IMR-90 (cell line): ENCODE measurements around the gene CENPP. TPM values are rescaled to one million over a fixed set of nuclear protein-coding genes. Genes with fewer than 3 reads are reported as not detected.

Experiments
- ATAC-seq: fragments of 200-7000 bp; cut with Tn5 transposase; 2 replicates; pipeline ENCODE4 v1.9.1; 2020; ENCODE audit warnings: low read depth, mild to moderate bottlenecking, moderate library complexity
- BruUV-seq: library from RNA; stranded (reverse); fragments of 400-500 nt; replicated peaks from 2 replicates; lab custom pipeline; 2021; lab: Mats Ljungman, UMichigan
- CTCF ChIA-PET: fragments of 300-600 bp; formaldehyde crosslinking; extraction: SDS; loops from one replicate; lab custom pipeline; 2021; ENCODE audit warnings: antibody characterized with exemption; lab: Yijun Ruan, JAX
- POLR2A ChIA-PET: fragments of 300-600 bp; sonication (Branson Sonifier 250); formaldehyde crosslinking; loops from one replicate; lab custom pipeline; 2022; ENCODE audit warnings: antibody characterized with exemption; ENCODE audit not compliant: unreplicated experiment; lab: Charles Lee
- DNase-seq: peaks from one replicate; pipeline ENCODE4 v3.0.0; 2013
- H2AFZ ChIP-seq: replicated peaks from 2 replicates; pipeline ENCODE3; 2013; ENCODE audit warnings: low read length, mild to moderate bottlenecking; ENCODE audit not compliant: poor library complexity
- H2AK5ac ChIP-seq: 2 replicates; pipeline ENCODE4 v1.6.1; 2013; ENCODE audit warnings: low read depth, low read length, inconsistent platforms
- H2AK9ac ChIP-seq: replicated peaks from 2 replicates; pipeline ENCODE3; 2013; ENCODE audit warnings: mild to moderate bottlenecking, low read depth, low read length, moderate library complexity; ENCODE audit not compliant: poor library complexity
- H2BK120ac ChIP-seq: 2 replicates; pipeline ENCODE4 v1.6.1; 2013; ENCODE audit warnings: low read depth, low read length, inconsistent platforms
- H2BK15ac ChIP-seq: 3 replicates; pipeline ENCODE4 v1.6.1; 2013; ENCODE audit warnings: low read depth, low read length, inconsistent platforms
- H2BK20ac ChIP-seq: 2 replicates; pipeline ENCODE4 v1.6.1; 2013; ENCODE audit warnings: low read depth, mild to moderate bottlenecking, inconsistent platforms, low read length, moderate library complexity
- H2BK5ac ChIP-seq: 2 replicates; pipeline ENCODE4 v1.6.1; 2013; ENCODE audit warnings: mild to moderate bottlenecking, low read depth, low read length, inconsistent platforms; ENCODE audit not compliant: poor library complexity, severe bottlenecking
- H3K14ac ChIP-seq: replicated peaks from 2 replicates; pipeline ENCODE4 v1.6.1; 2013; ENCODE audit warnings: low read depth, low read length, inconsistent platforms
- H3K18ac ChIP-seq: 2 replicates; pipeline ENCODE4 v1.6.1; 2013; ENCODE audit warnings: low read depth, low read length, control low read depth
- H3K23ac ChIP-seq: 2 replicates; pipeline ENCODE4 v1.6.1; 2013; ENCODE audit warnings: low read depth, low read length, inconsistent platforms
- H3K27ac ChIP-seq: 2 replicates; pipeline ENCODE4 v1.5.1; 2013; ENCODE audit warnings: mild to moderate bottlenecking, control low read depth, low read length; ENCODE audit not compliant: insufficient read depth
- H3K27me3 ChIP-seq: 2 replicates; pipeline ENCODE4 v1.6.1; 2013; ENCODE audit warnings: low read length; ENCODE audit not compliant: control insufficient read depth, insufficient read depth
- H3K36me3 ChIP-seq: 2 replicates; pipeline ENCODE4 v1.6.1; 2013; ENCODE audit warnings: low read length, mixed read lengths; ENCODE audit not compliant: control insufficient read depth, insufficient read depth
- H3K4ac ChIP-seq: 2 replicates; pipeline ENCODE4 v1.6.1; 2013; ENCODE audit warnings: low read depth, low read length, inconsistent platforms
- H3K4me1 ChIP-seq: 2 replicates; pipeline ENCODE4 v1.6.1; 2013; ENCODE audit warnings: low read length, mixed read lengths; ENCODE audit not compliant: control insufficient read depth, insufficient read depth
- H3K4me2 ChIP-seq: 2 replicates; pipeline ENCODE4 v1.6.1; 2013; ENCODE audit warnings: low read depth, mild to moderate bottlenecking, control low read depth, low read length, moderate library complexity
- H3K4me3 ChIP-seq: 2 replicates; pipeline ENCODE4 v1.5.1; 2013; ENCODE audit warnings: low read depth, mild to moderate bottlenecking, control low read depth, low read length, moderate library complexity; ENCODE audit not compliant: insufficient read depth
- H3K56ac ChIP-seq: 2 replicates; pipeline ENCODE4 v1.6.1; 2013; ENCODE audit warnings: low read length, inconsistent platforms; ENCODE audit not compliant: insufficient read depth; ENCODE audit errors: extremely low read depth
- H3K79me1 ChIP-seq, 2 experiments: 2 replicates each; pipeline ENCODE4 v1.6.1; 2013; ENCODE audit warnings: low read length in 2 of 2, inconsistent platforms in 1 of 2, low read depth in 1 of 2
- H3K9ac ChIP-seq: 2 replicates; pipeline ENCODE4 v1.6.1; 2013; ENCODE audit warnings: low read depth, low read length, control low read depth
- H3K9me1 ChIP-seq: 2 replicates; pipeline ENCODE4 v1.6.1; 2013; ENCODE audit warnings: low read length, inconsistent platforms; ENCODE audit not compliant: insufficient read depth
- H3K9me3 ChIP-seq: 2 replicates; pipeline ENCODE4 v1.6.1; 2013; ENCODE audit warnings: low read length; ENCODE audit not compliant: control insufficient read depth, insufficient read depth
- H4K20me1 ChIP-seq: 2 replicates; pipeline ENCODE4 v1.6.1; 2013; ENCODE audit warnings: low read length, inconsistent platforms; ENCODE audit not compliant: insufficient read depth
- H4K5ac ChIP-seq: 2 replicates; pipeline ENCODE4 v1.6.1; 2013; ENCODE audit warnings: mild to moderate bottlenecking, low read depth, low read length, control low read depth
- H4K8ac ChIP-seq, 2 experiments: 2 replicates each; pipeline ENCODE4 v1.6.1; 2013; ENCODE audit warnings: low read depth in 2 of 2, low read length in 2 of 2, control low read depth in 1 of 2, inconsistent platforms in 1 of 2
- H4K91ac ChIP-seq: 2 replicates; pipeline ENCODE4 v1.6.1; 2013; ENCODE audit warnings: low read depth, low read length, inconsistent platforms; ENCODE audit not compliant: insufficient read depth
- CHD1 ChIP-seq: IDR thresholded peaks from 2 replicates; pipeline ENCODE4 v1.6.1; 2012; ENCODE audit warnings: low read depth, low read length, improper control_type of control experiment
- FOS ChIP-seq: fragments of 150-350 bp; IDR thresholded peaks from 2 replicates; pipeline ENCODE4 v1.6.1; 2016; ENCODE audit warnings: low read depth, low read length
- MAZ ChIP-seq: IDR thresholded peaks from 2 replicates; pipeline ENCODE4 v1.6.1; 2012; ENCODE audit warnings: low read depth, mild to moderate bottlenecking, low read length, improper control_type of control experiment, moderate library complexity, borderline replicate concordance
- MXI1 ChIP-seq: IDR thresholded peaks from 2 replicates; pipeline ENCODE4 v1.6.1; 2012; ENCODE audit warnings: low read depth, mild to moderate bottlenecking, low read length, moderate library complexity, borderline replicate concordance
- NFE2L2 ChIP-seq: fragments of 150-350 bp; IDR thresholded peaks from 2 replicates; pipeline ENCODE4 v1.6.1; 2016; ENCODE audit warnings: low read depth, mild to moderate bottlenecking, low read length
- POLR2A ChIP-seq: IDR thresholded peaks from 2 replicates; pipeline ENCODE4 v1.6.1; 2012; ENCODE audit warnings: mild to moderate bottlenecking, low read depth, low read length
- RAD21 ChIP-seq: IDR thresholded peaks from 2 replicates; pipeline ENCODE4 v1.6.1; 2012; ENCODE audit warnings: low read length, improper control_type of control experiment
- RFX5 ChIP-seq: IDR thresholded peaks from 2 replicates; pipeline ENCODE4 v1.8.0; 2012; ENCODE audit warnings: low read depth, mild to moderate bottlenecking, low read length, moderate library complexity
- SMC3 ChIP-seq: fragments of 150-350 bp; IDR thresholded peaks from 2 replicates; pipeline ENCODE4 v1.6.1; 2016; ENCODE audit warnings: low read depth, mild to moderate bottlenecking, antibody characterized with exemption, low read length, moderate library complexity
- WGBS, 2 experiments: methylation state at CpG; one replicate each; pipeline versions ENCODE4 v1.1.5 to v1.1.7; 2013; ENCODE audit warnings: missing lambda C conversion rate in 2 of 2; ENCODE audit not compliant: insufficient read length in 1 of 2; ENCODE audit errors: extremely low coverage in 2 of 2; 5-methylcytosine and 5-hydroxymethylcytosine counted together
- dilution Hi-C: fragments of 300-500 bp; cut with HindIII; formaldehyde crosslinking; loops from one replicate; pipeline ENCODE4 v1.14.3; 2018; ENCODE audit warnings: low sequenced_read_pairs; ENCODE audit not compliant: unreplicated experiment
- in situ Hi-C: fragments of 300-500 bp; cut with MboI; formaldehyde crosslinking; loops from 3 replicates; pipeline ENCODE4 v1.14.3; 2019; ENCODE audit warnings: low sequenced_read_pairs, inconsistent platforms, mixed read lengths
- intact Hi-C: fragments of 100-400 bp; cut with micrococcal nuclease; formaldehyde crosslinking; loops from 2 replicates; pipeline ENCODE4 v1.10.0; 2022
- polyA plus RNA-seq, 3 experiments: library from polyadenylated mRNA; depleted of rRNA; stranded (reverse); fragments of >200 nt; gene quantifications; 2 replicates each; pipeline ENCODE4 v1.2.3, GENCODE V29; 2012; ENCODE audit warnings: low replicate concordance in 1 of 3
- total RNA-seq: library from RNA; depleted of rRNA; stranded (reverse); fragments of >200 nt; gene quantifications from 2 replicates; pipeline ENCODE4 v1.2.3, GENCODE V29; 2012
- TF ChIP-seq, protein P1 (sequence below): fragments of 150-350 bp; IDR thresholded peaks from 2 replicates; pipeline ENCODE4 v1.6.1; 2016; ENCODE audit warnings: low read depth, mild to moderate bottlenecking, low read length, moderate library complexity, borderline replicate concordance
- TF ChIP-seq, protein P2 (sequence below): fragments of 150-350 bp; IDR thresholded peaks from 2 replicates; pipeline ENCODE4 v1.6.1; 2017; ENCODE audit warnings: mild to moderate bottlenecking, antibody characterized with exemption, low read length, low read depth
- TF ChIP-seq, protein P3 (sequence below): conservative IDR thresholded peaks from 2 replicates; pipeline ENCODE4 v1.5.1; 2012; ENCODE audit warnings: mild to moderate bottlenecking, low read depth, low read length, improper control_type of control experiment

Gene CENPP
- total and polyA plus RNA-seq, 2 of the 4 experiments (the other 2 are of a cell fraction) = 1.4 to 2.0 TPM

DNA sequence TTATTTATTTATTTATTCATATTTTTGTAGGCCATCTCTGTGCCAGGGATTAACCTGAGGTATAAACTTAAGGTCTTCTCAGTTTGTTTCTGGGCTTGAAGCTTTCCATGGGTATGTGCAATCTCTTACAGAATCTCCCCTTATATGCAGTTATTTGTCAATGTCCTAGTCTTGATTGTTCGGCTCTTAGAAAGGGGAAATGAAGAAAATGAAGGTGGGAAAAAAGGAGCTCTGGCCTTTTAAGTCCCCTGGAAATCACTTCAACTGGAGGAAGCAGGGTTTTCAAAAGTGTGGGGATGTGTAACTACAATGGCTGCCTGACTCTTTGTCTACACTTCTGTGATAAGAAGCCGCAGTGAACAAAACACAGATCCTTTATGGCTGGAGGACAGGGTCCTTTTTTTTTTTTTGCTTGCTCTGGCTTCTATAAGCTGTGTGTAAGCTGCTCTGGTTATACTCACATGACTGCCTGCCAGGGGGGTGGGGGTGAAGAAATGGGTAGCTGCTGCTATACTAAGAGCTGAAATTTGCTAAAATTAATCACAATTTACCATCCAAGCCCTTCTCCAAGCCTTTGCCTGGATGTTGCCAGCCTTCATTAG lies 33.7 kb downstream of the CENPP start:
- H3K36me3 ChIP-seq = no peaks in the 10 kb centered on the region
- no peaks in the 10 kb centered on the region for H4K20me1 ChIP-seq
- H4K8ac ChIP-seq = no peak overlapping the region
- ChIA-PET POLR2A (no interaction called here), CTCF (interaction anchor here (0.7 kb wide), 1 partner anchor 248 kb away, joined by 3 read pairs; no protein-coding TSS in a partner anchor)
- no peak overlapping the region for H3K4me2 ChIP-seq
- TF ChIP-seq POLR2A (no peak), NFE2L2 (no peak), MAZ (no peak), SMC3 (no peak), RFX5 (no peak), RAD21 (no peak), MXI1 (no peak), FOS (no peak), CHD1 (no peak)
- TF ChIP-seq, protein P1, sequence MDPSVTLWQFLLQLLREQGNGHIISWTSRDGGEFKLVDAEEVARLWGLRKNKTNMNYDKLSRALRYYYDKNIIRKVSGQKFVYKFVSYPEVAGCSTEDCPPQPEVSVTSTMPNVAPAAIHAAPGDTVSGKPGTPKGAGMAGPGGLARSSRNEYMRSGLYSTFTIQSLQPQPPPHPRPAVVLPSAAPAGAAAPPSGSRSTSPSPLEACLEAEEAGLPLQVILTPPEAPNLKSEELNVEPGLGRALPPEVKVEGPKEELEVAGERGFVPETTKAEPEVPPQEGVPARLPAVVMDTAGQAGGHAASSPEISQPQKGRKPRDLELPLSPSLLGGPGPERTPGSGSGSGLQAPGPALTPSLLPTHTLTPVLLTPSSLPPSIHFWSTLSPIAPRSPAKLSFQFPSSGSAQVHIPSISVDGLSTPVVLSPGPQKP = no peak
- TF ChIP-seq, protein P2, sequence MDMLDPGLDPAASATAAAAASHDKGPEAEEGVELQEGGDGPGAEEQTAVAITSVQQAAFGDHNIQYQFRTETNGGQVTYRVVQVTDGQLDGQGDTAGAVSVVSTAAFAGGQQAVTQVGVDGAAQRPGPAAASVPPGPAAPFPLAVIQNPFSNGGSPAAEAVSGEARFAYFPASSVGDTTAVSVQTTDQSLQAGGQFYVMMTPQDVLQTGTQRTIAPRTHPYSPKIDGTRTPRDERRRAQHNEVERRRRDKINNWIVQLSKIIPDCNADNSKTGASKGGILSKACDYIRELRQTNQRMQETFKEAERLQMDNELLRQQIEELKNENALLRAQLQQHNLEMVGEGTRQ = no peak
- TF ChIP-seq, protein P3, sequence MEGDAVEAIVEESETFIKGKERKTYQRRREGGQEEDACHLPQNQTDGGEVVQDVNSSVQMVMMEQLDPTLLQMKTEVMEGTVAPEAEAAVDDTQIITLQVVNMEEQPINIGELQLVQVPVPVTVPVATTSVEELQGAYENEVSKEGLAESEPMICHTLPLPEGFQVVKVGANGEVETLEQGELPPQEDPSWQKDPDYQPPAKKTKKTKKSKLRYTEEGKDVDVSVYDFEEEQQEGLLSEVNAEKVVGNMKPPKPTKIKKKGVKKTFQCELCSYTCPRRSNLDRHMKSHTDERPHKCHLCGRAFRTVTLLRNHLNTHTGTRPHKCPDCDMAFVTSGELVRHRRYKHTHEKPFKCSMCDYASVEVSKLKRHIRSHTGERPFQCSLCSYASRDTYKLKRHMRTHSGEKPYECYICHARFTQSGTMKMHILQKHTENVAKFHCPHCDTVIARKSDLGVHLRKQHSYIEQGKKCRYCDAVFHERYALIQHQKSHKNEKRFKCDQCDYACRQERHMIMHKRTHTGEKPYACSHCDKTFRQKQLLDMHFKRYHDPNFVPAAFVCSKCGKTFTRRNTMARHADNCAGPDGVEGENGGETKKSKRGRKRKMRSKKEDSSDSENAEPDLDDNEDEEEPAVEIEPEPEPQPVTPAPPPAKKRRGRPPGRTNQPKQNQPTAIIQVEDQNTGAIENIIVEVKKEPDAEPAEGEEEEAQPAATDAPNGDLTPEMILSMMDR = no peak
- dilution Hi-C loops = no loop called here
- H3K9me1 ChIP-seq = no peaks in the 10 kb centered on the region
- no peaks in the 10 kb centered on the region for H3K27me3 ChIP-seq
- no peak overlapping the region for H4K91ac ChIP-seq
- ATAC-seq = no peak
- no peaks in the 10 kb centered on the region for H3K4me1 ChIP-seq
- H3K18ac ChIP-seq = no peak overlapping the region; the same call in 1 of the 2 replicates
- WGBS, 2 experiments = 29% methylated on average over 1 of the region's 2 CpGs; no CpG with 5 or more reads in 1 of the 2 experiments
- H2AK5ac ChIP-seq = no peak overlapping the region
- intact Hi-C loops = no loop called here
- no TSS peak for BruUV-seq
- no peak overlapping the region for H2BK120ac ChIP-seq
- in situ Hi-C loops = no loop called here
- no peak overlapping the region for H3K14ac ChIP-seq
- H3K23ac ChIP-seq = no peak overlapping the region
- H3K9ac ChIP-seq = no peak overlapping the region
- no peak overlapping the region for H3K4me3 ChIP-seq
- H2BK5ac ChIP-seq = no peak overlapping the region
- H3K79me1 ChIP-seq = no peaks in the 10 kb centered on the region
- H3K9me3 ChIP-seq = peaks cover 2% of the 10 kb centered on the region
- H2AK9ac ChIP-seq = no peak overlapping the region
- H4K5ac ChIP-seq = no peak overlapping the region
- H3K4ac ChIP-seq = no peak overlapping the region
- no peak overlapping the region for H3K27ac ChIP-seq
- H2BK15ac ChIP-seq = no peak overlapping the region
- H3K56ac ChIP-seq = no peak overlapping the region
- no peak overlapping the region for H2BK20ac ChIP-seq
- H2AFZ ChIP-seq = no peak overlapping the region
- no peak for DNase-seq
